ENCODE data around the gene EML4.

DNA sequence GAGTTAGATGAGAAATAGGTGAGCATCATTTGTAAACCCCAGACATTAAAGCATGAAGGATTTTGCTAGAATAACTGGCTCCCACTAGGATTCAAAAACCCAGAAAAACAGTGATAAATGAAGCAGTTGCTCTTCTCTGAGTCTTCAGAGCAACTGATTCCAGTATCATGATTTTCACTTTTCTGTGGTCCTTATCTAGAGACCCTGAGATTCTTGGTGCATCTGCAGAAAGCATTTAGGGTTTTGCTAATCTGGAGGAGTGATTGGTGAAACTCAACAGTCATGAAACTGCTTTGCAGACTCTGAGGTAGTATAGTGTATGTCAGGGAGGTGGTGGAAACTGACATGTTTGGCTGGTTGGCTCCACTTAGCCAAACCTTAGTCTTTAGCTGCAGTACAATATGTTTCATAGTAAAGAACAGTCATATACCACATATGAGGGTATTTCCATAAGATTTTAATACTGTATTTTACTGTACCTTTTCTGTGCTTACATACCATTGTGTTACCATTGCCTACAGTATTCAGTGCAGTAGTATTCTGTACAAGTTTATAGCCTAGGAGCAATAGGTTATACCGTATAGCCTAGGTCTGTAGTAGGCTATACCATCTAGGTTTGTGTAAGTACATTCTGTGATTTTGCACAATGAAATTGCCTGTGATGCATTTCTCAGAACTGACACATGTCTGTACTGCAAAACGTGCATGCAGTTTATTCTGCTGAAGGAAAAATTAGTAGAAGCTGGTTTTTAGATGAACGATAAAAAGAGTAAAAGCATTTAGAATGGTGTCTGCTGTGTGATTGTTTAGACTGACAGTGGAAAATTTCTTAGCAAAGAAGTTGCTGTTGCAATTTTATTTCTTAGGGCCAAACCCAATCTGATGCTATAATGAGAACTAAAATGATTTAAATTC, 23.8 kb downstream of the EML4 start:
- TF ChIP-seq, protein P1, sequence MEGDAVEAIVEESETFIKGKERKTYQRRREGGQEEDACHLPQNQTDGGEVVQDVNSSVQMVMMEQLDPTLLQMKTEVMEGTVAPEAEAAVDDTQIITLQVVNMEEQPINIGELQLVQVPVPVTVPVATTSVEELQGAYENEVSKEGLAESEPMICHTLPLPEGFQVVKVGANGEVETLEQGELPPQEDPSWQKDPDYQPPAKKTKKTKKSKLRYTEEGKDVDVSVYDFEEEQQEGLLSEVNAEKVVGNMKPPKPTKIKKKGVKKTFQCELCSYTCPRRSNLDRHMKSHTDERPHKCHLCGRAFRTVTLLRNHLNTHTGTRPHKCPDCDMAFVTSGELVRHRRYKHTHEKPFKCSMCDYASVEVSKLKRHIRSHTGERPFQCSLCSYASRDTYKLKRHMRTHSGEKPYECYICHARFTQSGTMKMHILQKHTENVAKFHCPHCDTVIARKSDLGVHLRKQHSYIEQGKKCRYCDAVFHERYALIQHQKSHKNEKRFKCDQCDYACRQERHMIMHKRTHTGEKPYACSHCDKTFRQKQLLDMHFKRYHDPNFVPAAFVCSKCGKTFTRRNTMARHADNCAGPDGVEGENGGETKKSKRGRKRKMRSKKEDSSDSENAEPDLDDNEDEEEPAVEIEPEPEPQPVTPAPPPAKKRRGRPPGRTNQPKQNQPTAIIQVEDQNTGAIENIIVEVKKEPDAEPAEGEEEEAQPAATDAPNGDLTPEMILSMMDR (IDR thresholded peaks at IDR 0.05), result no peak
- TF ChIP-seq POLR2A (IDR thresholded peaks at IDR 0.05), result no peak
